GM13977 (cell line): ENCODE data around the gene GFRA3.

ENCODE experiments used
- DNase-seq: peaks from one replicate; pipeline ENCODE4 v3.0.0; 2012; ENCODE audit warnings: low spot score
- in situ Hi-C: fragments of 300-500 bp; cut with MboI; formaldehyde crosslinking; loops from one replicate; pipeline ENCODE4 v1.12.0; 2022; ENCODE audit warnings: low sequenced_read_pairs, low pct_unique_long_range_greater_than_20kb, mixed read lengths, inconsistent platforms; ENCODE audit not compliant: unreplicated experiment
- TF ChIP-seq, protein P1 (sequence below): IDR thresholded peaks from 2 replicates; pipeline ENCODE4 v1.5.1; 2012; ENCODE audit warnings: mild to moderate bottlenecking, control low read depth; ENCODE audit not compliant: insufficient read depth; ENCODE audit errors: extremely low read depth, missing control alignments

Gene GFRA3

GRCh38 chr5:138210985-138211384 lies 63.4 kb downstream of the GFRA3 start:
- DNase-seq, result no peak
- in situ Hi-C loops, result no loop called here
- TF ChIP-seq, protein P1, sequence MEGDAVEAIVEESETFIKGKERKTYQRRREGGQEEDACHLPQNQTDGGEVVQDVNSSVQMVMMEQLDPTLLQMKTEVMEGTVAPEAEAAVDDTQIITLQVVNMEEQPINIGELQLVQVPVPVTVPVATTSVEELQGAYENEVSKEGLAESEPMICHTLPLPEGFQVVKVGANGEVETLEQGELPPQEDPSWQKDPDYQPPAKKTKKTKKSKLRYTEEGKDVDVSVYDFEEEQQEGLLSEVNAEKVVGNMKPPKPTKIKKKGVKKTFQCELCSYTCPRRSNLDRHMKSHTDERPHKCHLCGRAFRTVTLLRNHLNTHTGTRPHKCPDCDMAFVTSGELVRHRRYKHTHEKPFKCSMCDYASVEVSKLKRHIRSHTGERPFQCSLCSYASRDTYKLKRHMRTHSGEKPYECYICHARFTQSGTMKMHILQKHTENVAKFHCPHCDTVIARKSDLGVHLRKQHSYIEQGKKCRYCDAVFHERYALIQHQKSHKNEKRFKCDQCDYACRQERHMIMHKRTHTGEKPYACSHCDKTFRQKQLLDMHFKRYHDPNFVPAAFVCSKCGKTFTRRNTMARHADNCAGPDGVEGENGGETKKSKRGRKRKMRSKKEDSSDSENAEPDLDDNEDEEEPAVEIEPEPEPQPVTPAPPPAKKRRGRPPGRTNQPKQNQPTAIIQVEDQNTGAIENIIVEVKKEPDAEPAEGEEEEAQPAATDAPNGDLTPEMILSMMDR, result no peak
